NCI-H1105 treated with DMSO at 0.1 percent for 48 hours (cell line): ENCODE results near the gene KCTD13.
"Not testable (repeated sequence)": the region's sequence is repeated elsewhere in the genome, so short reads cannot be mapped to it uniquely, and the experiment has no call there.

Experiments
- DNase-seq: peaks from one replicate; lab custom pipeline; 2025; lab: John Stamatoyannopoulos, UW

Gene KCTD13

GRCh38 chr16:29943846-29944799 lies 18.1 kb upstream of the KCTD13 start:
- DNase-seq, result peak; percentile 22

- no peak for DNase-seq
These were observed 14.6 kb upstream of the KCTD13 start for GRCh38 chr16:29940656-29941055.

- DNase-seq, result not testable (repeated sequence)
These were observed 5.7 kb upstream of the KCTD13 start for GRCh38 chr16:29931750-29932149.

GRCh38 chr16:29927070-29927905 lies 1.3 kb upstream of the KCTD13 start:
- no peak for DNase-seq

GRCh38 chr16:29926711-29927052 lies 656 bp upstream of the KCTD13 start:
- DNase-seq, result peak; percentile 45

- DNase-seq, result no peak
These were observed 795 bp downstream of the KCTD13 start for GRCh38 chr16:29925105-29925756.

GRCh38 chr16:29922986-29923501 lies 3.0 kb downstream of the KCTD13 start:
- DNase-seq, result no peak

GRCh38 chr16:29922326-29922725 lies 3.7 kb downstream of the KCTD13 start:
- DNase-seq, result no peak

- DNase-seq, result no peak
These were observed 5.0 kb downstream of the KCTD13 start for GRCh38 chr16:29921034-29921385.

- DNase-seq, result no peak
These were observed 5.6 kb downstream of the KCTD13 start for GRCh38 chr16:29920288-29921033.

GRCh38 chr16:29916979-29917378 lies 9.0 kb downstream of the KCTD13 start:
- DNase-seq, result no peak

GRCh38 chr16:29915590-29916247 lies 10.3 kb downstream of the KCTD13 start:
- DNase-seq, result no peak

GRCh38 chr16:29913514-29913913 lies 12.5 kb downstream of the KCTD13 start:
- no peak for DNase-seq

GRCh38 chr16:29912087-29912486 lies 13.9 kb downstream of the KCTD13 start:
- no peak for DNase-seq

GRCh38 chr16:29911676-29912010 lies 14.4 kb downstream of the KCTD13 start:
- DNase-seq, result no peak

- DNase-seq, result no peak
These were observed 15.0 kb downstream of the KCTD13 start for GRCh38 chr16:29910819-29911675.

GRCh38 chr16:29909851-29910250 lies 16.2 kb downstream of the KCTD13 start:
- DNase-seq, result not testable (repeated sequence)

GRCh38 chr16:29909391-29909790 lies 16.6 kb downstream of the KCTD13 start:
- no peak for DNase-seq

- no peak for DNase-seq
These were observed 17.3 kb downstream of the KCTD13 start for GRCh38 chr16:29908719-29909220.

- no peak for DNase-seq
These were observed 18.1 kb downstream of the KCTD13 start for GRCh38 chr16:29907973-29908372.
